HCT116 (cell line): ENCODE data around the gene GTF2I. TPM values are rescaled to one million over a fixed set of nuclear protein-coding genes. Genes with fewer than 3 reads are reported as not detected.
"Not testable (repeated sequence)": the region's sequence is repeated elsewhere in the genome, so short reads cannot be mapped to it uniquely, and the experiment has no call there.

Source experiments
- ATAC-seq: fragments of 200-7000 bp; cut with Tn5 transposase; 2 replicates; pipeline ENCODE4 v1.9.1; 2020; ENCODE audit warnings: mild to moderate bottlenecking, moderate library complexity
- BruUV-seq: library from RNA; stranded (reverse); fragments of 400-500 nt; replicated peaks from 2 replicates; lab custom pipeline; 2021; lab: Mats Ljungman, UMichigan
- CTCF ChIA-PET: fragments of 300-600 bp; sonication (Branson Sonifier 250); formaldehyde crosslinking; loops from one replicate; lab custom pipeline; 2021; ENCODE audit warnings: antibody characterized with exemption; lab: Charles Lee
- POLR2A ChIA-PET: fragments of 300-600, 350-600 bp; sonication (Branson Sonifier 250); formaldehyde crosslinking; loops from one replicate; lab custom pipeline; 2021; ENCODE audit warnings: antibody characterized with exemption; lab: Charles Lee
- RAD21 ChIA-PET, 2 experiments: fragments of 300-600 bp; sonication (Branson Sonifier 250); formaldehyde crosslinking; loops; one replicate each; lab custom pipeline; 2023; ENCODE audit warnings: low total read pairs in 2 of 2; ENCODE audit not compliant: uncharacterized antibody in 2 of 2, unreplicated experiment in 2 of 2, low non-redundant PET in 1 of 2; lab: Charles Lee
- DNase-seq: peaks from one replicate; pipeline ENCODE4 v3.0.0-alpha.2; 2010; ENCODE audit warnings: low read depth, low spot score
- H2AFZ ChIP-seq: fragments of 200-600 bp; shearing (Covaris generic), sonication (generic); 2 replicates; pipeline ENCODE4 v1.6.1; 2017; ENCODE audit warnings: low read depth, mixed run types, mixed read lengths, antibody characterized with exemption, low read length; ENCODE audit not compliant: poor library complexity, severe bottlenecking
- H3K27ac ChIP-seq: 2 replicates; pipeline ENCODE4 v1.5.1; 2012; ENCODE audit warnings: low read depth, low read length
- H3K27me3 ChIP-seq: fragments of 200-600 bp; sonication (generic); 2 replicates; pipeline ENCODE4 v1.6.1; 2016; ENCODE audit warnings: mixed run types, low read length, mixed read lengths; ENCODE audit not compliant: insufficient read depth
- H3K36me3 ChIP-seq, 2 experiments: fragments of 200-500 bp in 1 of 2; fragments of 200-600 bp in 1 of 2; sonication (Bioruptor generic) in 1 of 2; sonication (generic) in 1 of 2; 2 replicates each; pipeline versions ENCODE4 v1.5.1 to v1.6.1; 2014 to 2016; ENCODE audit warnings: low read length in 2 of 2, inconsistent platforms in 1 of 2, mixed read lengths in 1 of 2, mixed run types in 1 of 2; ENCODE audit not compliant: insufficient read depth in 2 of 2, control insufficient read depth in 1 of 2
- H3K4me1 ChIP-seq, 2 experiments: fragments of 200-600 bp in 1 of 2; sonication (generic) in 1 of 2; 2 replicates each; pipeline versions ENCODE4 v1.5.1 to v1.6.1; 2012 to 2017; ENCODE audit warnings: low read length in 2 of 2, inconsistent platforms in 1 of 2, mild to moderate bottlenecking in 1 of 2, mixed read lengths in 1 of 2, mixed run types in 1 of 2, moderate library complexity in 1 of 2; ENCODE audit not compliant: insufficient read depth in 2 of 2, control insufficient read depth in 1 of 2
- H3K4me2 ChIP-seq: fragments of 200-600 bp; sonication (generic); 2 replicates; pipeline ENCODE4 v1.6.1; 2017; ENCODE audit warnings: mixed run types, low read length, mixed read lengths
- H3K4me3 ChIP-seq, 2 experiments: fragments of 200-600 bp in 1 of 2; sonication (generic) in 1 of 2; replicated peaks in 1 of 2; 2 replicates each; pipeline ENCODE4 v1.5.1; 2011 to 2016; ENCODE audit warnings: low read length in 2 of 2, control low read depth in 1 of 2, low read depth in 1 of 2, mild to moderate bottlenecking in 1 of 2, mixed read lengths in 1 of 2, mixed run types in 1 of 2
- H3K79me2 ChIP-seq: fragments of 200-600 bp; sonication (generic); 2 replicates; pipeline ENCODE4 v1.6.1; 2017; ENCODE audit warnings: mild to moderate bottlenecking, mixed run types, low read length, moderate library complexity, mixed read lengths; ENCODE audit not compliant: insufficient read depth
- H3K9ac ChIP-seq: fragments of 200-600 bp; sonication (generic); 2 replicates; pipeline ENCODE4 v1.6.1; 2016; ENCODE audit warnings: low read length, mixed read lengths
- H3K9me2 ChIP-seq: fragments of 200-600 bp; sonication (generic), shearing (Covaris generic); 2 replicates; pipeline ENCODE4 v1.6.1; 2017; ENCODE audit warnings: mixed run types, mild to moderate bottlenecking, moderate library complexity; ENCODE audit not compliant: insufficient read depth
- H3K9me3 ChIP-seq, 2 experiments: fragments of 200-500 bp in 1 of 2; fragments of 200-600 bp in 1 of 2; sonication (Bioruptor generic) in 1 of 2; sonication (generic) in 1 of 2; 2 replicates each; pipeline ENCODE4 v1.6.1; 2014 to 2017; ENCODE audit warnings: low read length in 2 of 2, mixed read lengths in 2 of 2, inconsistent platforms in 1 of 2, low read depth in 1 of 2, mild to moderate bottlenecking in 1 of 2, mixed run types in 1 of 2, moderate library complexity in 1 of 2; ENCODE audit not compliant: control insufficient read depth in 1 of 2, insufficient read depth in 1 of 2
- H4K20me1 ChIP-seq: fragments of 200-600 bp; sonication (generic), shearing (Covaris generic); 2 replicates; pipeline ENCODE4 v1.6.1; 2017; ENCODE audit warnings: mixed run types, mild to moderate bottlenecking, moderate library complexity; ENCODE audit not compliant: insufficient read depth
- CBX3 ChIP-seq: IDR thresholded peaks from 2 replicates; pipeline ENCODE4 v1.6.1; 2012; ENCODE audit warnings: low read depth
- EZH2phosphoT487 ChIP-seq: fragments of 200-600 bp; IDR thresholded peaks from 2 replicates; pipeline ENCODE4 v1.6.1; 2018; ENCODE audit warnings: antibody characterized with exemption, borderline replicate concordance
- FOSL1 ChIP-seq: IDR thresholded peaks from 2 replicates; pipeline ENCODE4 v1.6.1; 2012; ENCODE audit warnings: low read depth
- JUND ChIP-seq: IDR thresholded peaks from 2 replicates; pipeline ENCODE4 v1.6.1; 2012
- POLR2A ChIP-seq: IDR thresholded peaks from 2 replicates; pipeline ENCODE4 v1.7.0; 2011; ENCODE audit warnings: borderline replicate concordance; ENCODE audit not compliant: insufficient read depth, insufficient read length; ENCODE audit errors: extremely low read depth
- SIN3A ChIP-seq: IDR thresholded peaks from 2 replicates; pipeline ENCODE4 v1.6.1; 2012; ENCODE audit warnings: low read depth
- SP1 ChIP-seq: IDR thresholded peaks from 2 replicates; pipeline ENCODE4 v1.6.1; 2012; ENCODE audit warnings: low read depth
- SRF ChIP-seq: IDR thresholded peaks from 2 replicates; pipeline ENCODE4 v1.6.1; 2012; ENCODE audit warnings: low read depth
- TCF7L2 ChIP-seq: IDR thresholded peaks from 2 replicates; pipeline ENCODE4 v1.7.0; 2011; ENCODE audit warnings: borderline replicate concordance, inconsistent platforms; ENCODE audit not compliant: insufficient read depth, insufficient read length; ENCODE audit errors: extremely low read depth
- YY1 ChIP-seq: IDR thresholded peaks from 2 replicates; pipeline ENCODE4 v1.6.1; 2011; ENCODE audit warnings: low read length, low read depth, moderate library complexity, mild to moderate bottlenecking; ENCODE audit not compliant: insufficient replicate concordance; ENCODE audit errors: extremely low read depth
- ZNF274 ChIP-seq: fragments of 200-500 bp; sonication (Bioruptor generic); IDR thresholded peaks from 2 replicates; pipeline ENCODE4 v1.6.1; 2014; ENCODE audit warnings: mild to moderate bottlenecking, low read depth, low read length, inconsistent platforms
- intact Hi-C: fragments of 100-400 bp; cut with micrococcal nuclease; formaldehyde crosslinking; loops from 2 replicates; pipeline ENCODE4 v1.10.0; 2022
- total RNA-seq: library from RNA; stranded (reverse); gene quantifications from one replicate; pipeline ENCODE4 v1.2.1, GENCODE V29; 2021; ENCODE audit not compliant: unreplicated experiment
- TF ChIP-seq, protein P1 (sequence below): IDR thresholded peaks from 2 replicates; pipeline ENCODE4 v1.6.1; 2012
- TF ChIP-seq, protein P2 (sequence below): IDR thresholded peaks from 2 replicates; pipeline ENCODE4 v1.6.1; 2012; ENCODE audit warnings: low read depth
- TF ChIP-seq, protein P3 (sequence below): IDR thresholded peaks from 2 replicates; pipeline ENCODE4 v1.6.1; 2012
- TF ChIP-seq, protein P4 (sequence below), 3 experiments: fragments of 200-600 bp in 1 of 3; sonication (generic) in 1 of 3; IDR thresholded peaks in 2 of 3; conservative IDR thresholded peaks in 1 of 3; 2 replicates each; pipeline ENCODE4 v1.5.1; 2012 to 2017; ENCODE audit warnings: low read depth in 2 of 3, low read length in 2 of 3, antibody characterized with exemption in 1 of 3, borderline replicate concordance in 1 of 3, control low read depth in 1 of 3, mild to moderate bottlenecking in 1 of 3, mixed read lengths in 1 of 3, mixed run types in 1 of 3, moderate library complexity in 1 of 3; ENCODE audit not compliant: insufficient read depth in 1 of 3

GTF2I gene
- total RNA-seq, 1 experiment from 2014 or later = 164 TPM

DNA sequence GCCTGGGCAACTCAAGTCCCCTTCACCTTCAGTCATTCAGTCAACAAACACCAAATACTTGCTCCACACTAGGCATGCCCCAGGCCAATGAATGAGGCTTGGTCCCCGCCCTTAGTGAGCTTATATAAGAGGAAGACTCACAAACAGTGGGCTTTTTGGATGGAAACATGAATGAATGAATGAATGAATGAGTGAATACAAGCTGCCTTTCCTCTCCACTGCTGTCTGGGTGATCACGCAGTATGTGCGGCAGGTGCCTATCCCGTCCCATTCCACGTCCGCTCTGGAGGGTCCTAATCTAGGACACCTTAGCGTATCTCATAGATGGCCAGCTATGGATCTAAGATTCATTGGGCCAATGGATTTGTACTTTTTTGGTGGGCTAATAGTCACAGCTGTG lies 19.8 kb upstream of the GTF2I start:
- no peak for ATAC-seq
- Histone ChIP-seq H2AFZ (no peak overlapping the region), H3K79me2 (no peaks in the 10 kb centered on the region), H3K36me3 (no peaks in the 10 kb centered on the region), H3K9ac (no peak overlapping the region), H3K27ac (no peak overlapping the region), H3K4me1 (peaks cover 30 to 36% of the 10 kb centered on the region in 2 experiments), H3K4me3 (no peak overlapping the region), H3K4me2 (no peak overlapping the region), H3K27me3 (no peaks in the 10 kb centered on the region), H3K9me3 (no peaks in the 10 kb centered on the region), H4K20me1 (no peaks in the 10 kb centered on the region), H3K9me2 (no peaks in the 10 kb centered on the region)
- ChIA-PET RAD21 (no interaction called here), POLR2A (interaction anchor here (0.6 kb wide), 1 partner anchor 827 kb away, joined by 6 read pairs; no protein-coding TSS in a partner anchor), CTCF (no interaction called here)
- TF ChIP-seq FOSL1 = no peak
- TF ChIP-seq EZH2phosphoT487 = no peak
- no peak for TF ChIP-seq POLR2A
- TF ChIP-seq, protein P1, sequence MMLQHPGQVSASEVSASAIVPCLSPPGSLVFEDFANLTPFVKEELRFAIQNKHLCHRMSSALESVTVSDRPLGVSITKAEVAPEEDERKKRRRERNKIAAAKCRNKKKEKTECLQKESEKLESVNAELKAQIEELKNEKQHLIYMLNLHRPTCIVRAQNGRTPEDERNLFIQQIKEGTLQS = no peak
- no peak for TF ChIP-seq SRF
- TF ChIP-seq SP1 = no peak
- TF ChIP-seq CBX3 = no peak
- TF ChIP-seq JUND = no peak
- no peak for TF ChIP-seq SIN3A
- TF ChIP-seq, protein P2, sequence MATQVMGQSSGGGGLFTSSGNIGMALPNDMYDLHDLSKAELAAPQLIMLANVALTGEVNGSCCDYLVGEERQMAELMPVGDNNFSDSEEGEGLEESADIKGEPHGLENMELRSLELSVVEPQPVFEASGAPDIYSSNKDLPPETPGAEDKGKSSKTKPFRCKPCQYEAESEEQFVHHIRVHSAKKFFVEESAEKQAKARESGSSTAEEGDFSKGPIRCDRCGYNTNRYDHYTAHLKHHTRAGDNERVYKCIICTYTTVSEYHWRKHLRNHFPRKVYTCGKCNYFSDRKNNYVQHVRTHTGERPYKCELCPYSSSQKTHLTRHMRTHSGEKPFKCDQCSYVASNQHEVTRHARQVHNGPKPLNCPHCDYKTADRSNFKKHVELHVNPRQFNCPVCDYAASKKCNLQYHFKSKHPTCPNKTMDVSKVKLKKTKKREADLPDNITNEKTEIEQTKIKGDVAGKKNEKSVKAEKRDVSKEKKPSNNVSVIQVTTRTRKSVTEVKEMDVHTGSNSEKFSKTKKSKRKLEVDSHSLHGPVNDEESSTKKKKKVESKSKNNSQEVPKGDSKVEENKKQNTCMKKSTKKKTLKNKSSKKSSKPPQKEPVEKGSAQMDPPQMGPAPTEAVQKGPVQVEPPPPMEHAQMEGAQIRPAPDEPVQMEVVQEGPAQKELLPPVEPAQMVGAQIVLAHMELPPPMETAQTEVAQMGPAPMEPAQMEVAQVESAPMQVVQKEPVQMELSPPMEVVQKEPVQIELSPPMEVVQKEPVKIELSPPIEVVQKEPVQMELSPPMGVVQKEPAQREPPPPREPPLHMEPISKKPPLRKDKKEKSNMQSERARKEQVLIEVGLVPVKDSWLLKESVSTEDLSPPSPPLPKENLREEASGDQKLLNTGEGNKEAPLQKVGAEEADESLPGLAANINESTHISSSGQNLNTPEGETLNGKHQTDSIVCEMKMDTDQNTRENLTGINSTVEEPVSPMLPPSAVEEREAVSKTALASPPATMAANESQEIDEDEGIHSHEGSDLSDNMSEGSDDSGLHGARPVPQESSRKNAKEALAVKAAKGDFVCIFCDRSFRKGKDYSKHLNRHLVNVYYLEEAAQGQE = no peak
- TF ChIP-seq, protein P3, sequence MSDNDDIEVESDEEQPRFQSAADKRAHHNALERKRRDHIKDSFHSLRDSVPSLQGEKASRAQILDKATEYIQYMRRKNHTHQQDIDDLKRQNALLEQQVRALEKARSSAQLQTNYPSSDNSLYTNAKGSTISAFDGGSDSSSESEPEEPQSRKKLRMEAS = no peak
- no peak for TF ChIP-seq ZNF274
- TF ChIP-seq YY1 = no peak
- TF ChIP-seq TCF7L2 = no peak
- TF ChIP-seq, protein P4, sequence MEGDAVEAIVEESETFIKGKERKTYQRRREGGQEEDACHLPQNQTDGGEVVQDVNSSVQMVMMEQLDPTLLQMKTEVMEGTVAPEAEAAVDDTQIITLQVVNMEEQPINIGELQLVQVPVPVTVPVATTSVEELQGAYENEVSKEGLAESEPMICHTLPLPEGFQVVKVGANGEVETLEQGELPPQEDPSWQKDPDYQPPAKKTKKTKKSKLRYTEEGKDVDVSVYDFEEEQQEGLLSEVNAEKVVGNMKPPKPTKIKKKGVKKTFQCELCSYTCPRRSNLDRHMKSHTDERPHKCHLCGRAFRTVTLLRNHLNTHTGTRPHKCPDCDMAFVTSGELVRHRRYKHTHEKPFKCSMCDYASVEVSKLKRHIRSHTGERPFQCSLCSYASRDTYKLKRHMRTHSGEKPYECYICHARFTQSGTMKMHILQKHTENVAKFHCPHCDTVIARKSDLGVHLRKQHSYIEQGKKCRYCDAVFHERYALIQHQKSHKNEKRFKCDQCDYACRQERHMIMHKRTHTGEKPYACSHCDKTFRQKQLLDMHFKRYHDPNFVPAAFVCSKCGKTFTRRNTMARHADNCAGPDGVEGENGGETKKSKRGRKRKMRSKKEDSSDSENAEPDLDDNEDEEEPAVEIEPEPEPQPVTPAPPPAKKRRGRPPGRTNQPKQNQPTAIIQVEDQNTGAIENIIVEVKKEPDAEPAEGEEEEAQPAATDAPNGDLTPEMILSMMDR (IDR thresholded peaks at IDR 0.05 in 2 of 3, conservative IDR thresholded peaks at IDR 0.05 in 1 of 3; ENCODE audit: borderline replicate concordance in 1 of 3, insufficient read depth in 1 of 3, low read depth in 2 of 3, low read length in 2 of 3) = no peak
- intact Hi-C loops = no loop called here
- no TSS peak for BruUV-seq
- no peak for DNase-seq

DNA sequence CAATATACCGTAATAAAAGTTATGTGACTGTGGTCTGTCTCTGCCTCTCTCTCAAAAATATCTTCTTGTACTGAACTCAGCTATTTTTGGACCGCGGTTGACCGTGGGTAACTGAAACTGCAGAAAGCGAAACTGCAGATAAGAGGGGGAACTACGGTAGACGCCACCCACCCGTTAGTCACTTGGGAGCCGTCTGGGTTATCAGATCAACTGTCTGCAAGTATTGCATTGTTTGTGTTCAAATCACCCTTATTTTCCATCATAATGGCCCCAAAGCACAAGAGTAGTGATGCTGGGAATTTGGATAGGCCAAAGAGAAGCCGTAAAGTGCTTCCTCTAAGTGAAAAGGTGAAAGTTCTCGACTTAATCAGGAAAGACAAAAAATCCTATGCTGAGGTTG lies 7.5 kb upstream of the GTF2I start:
- CTCF ChIA-PET, H2AFZ ChIP-seq, H3K36me3 ChIP-seq, BruUV-seq, H3K9me2 ChIP-seq, H3K27ac ChIP-seq, POLR2A ChIA-PET, ATAC-seq, H3K4me1 ChIP-seq, DNase-seq, intact Hi-C loops, H3K9ac ChIP-seq, H3K4me3 ChIP-seq, H3K79me2 ChIP-seq, H4K20me1 ChIP-seq, RAD21 ChIA-PET, H3K27me3 ChIP-seq, H3K4me2 ChIP-seq, H3K9me3 ChIP-seq: not testable (repeated sequence)
